Activated CD8-positive, alpha-beta memory T cell treated with anti-CD3 and anti-CD28 coated beads for 1 hour (primary cell): ENCODE data around the gene SPATA13.

Source experiments
- DNase-seq, 2 donors: peaks; one replicate each; pipeline ENCODE4 v3.0.0-alpha.2; 2020; ENCODE audit warnings: low read depth in 1 of 2; ENCODE audit errors: extremely low read depth in 1 of 2

Gene SPATA13

DNA sequence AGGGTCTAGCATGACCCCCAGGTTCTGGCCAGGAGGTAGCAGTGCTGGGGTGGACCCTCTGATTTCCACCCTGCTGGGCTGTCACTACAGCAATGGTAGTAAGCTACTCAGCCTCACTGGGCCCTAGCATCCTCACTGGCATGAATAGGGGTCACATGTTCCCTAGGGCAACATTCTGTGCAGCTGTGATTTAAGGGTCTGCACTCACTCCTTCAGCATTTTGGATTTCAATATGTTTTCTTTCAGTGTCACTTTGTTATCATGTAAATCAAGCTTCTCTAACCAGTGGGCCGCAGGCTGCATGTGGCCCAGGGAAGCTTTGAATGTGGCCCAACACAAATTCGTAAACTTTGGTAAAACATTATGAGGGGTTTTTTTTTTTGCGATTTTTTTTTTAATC, 57.8 kb downstream of the SPATA13 start:
- no peak for DNase-seq

DNA sequence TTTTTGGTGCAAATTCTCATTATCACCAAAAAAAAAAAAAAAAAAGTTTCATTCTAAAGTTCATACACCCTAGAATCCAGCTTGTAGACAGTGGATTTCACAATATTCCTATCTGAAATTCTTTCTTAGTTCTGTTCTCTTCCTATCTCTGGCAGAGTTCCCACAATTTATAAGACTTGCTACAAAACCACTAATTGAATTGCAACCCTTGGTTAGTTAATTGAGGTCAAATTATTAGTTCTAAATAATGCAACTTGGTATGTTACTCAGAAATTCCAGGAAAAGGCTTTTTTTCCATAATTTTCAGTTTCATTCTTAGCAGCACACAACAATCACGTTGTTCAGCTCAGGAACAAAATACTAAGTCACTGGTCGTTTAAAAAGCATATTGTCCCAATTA, 58.5 kb downstream of the SPATA13 start:
- no peak for DNase-seq

DNA sequence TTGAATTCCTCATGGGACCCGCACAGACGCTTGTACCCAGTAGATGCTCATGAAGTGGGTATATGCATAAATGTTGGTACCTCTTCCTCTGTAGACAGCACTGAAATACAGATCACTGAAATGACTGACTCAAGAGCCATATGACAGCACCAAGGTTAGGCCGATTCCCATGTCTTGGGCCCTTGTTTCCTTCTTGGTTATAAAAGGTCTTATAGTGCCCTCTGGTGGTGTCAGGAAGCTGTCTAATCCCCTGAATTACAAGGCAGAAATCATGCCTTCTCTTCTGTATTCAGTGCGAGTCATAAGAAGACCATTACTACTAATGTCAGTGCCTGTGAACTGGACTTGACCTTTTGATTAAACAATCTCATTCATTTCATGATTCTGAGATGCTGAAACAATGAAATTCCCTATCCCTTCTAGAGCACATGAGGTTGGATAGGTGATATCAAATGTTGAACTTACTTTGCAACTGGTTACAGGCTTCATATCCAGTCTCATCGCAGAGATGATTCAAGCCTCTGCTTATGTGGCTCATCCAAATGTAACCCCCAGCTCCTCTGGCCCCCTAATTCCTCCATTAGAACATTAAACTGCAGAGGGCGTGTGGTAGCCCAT, 59.7 kb downstream of the SPATA13 start:
- peak; percentile 12 to 20 for DNase-seq

DNA sequence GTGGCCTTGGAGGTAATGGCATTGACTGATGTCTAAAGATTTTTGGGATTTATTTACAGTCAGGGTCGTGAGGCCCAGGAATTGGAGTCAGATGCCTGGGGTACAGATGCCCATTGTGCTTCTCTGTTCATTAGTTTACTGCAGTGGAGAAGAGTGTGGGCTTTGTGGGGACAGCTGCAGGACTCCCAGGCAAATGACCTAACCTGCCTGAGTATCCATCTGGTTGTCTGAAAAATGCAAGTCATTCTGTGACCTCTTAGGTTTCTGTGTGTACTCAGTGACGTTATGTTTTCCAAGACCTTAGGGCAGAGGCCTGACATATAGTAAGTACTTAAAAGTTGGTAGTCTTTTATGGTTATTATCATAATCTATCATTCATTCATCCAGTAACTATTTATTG, 60.5 kb downstream of the SPATA13 start:
- no peak for DNase-seq

DNA sequence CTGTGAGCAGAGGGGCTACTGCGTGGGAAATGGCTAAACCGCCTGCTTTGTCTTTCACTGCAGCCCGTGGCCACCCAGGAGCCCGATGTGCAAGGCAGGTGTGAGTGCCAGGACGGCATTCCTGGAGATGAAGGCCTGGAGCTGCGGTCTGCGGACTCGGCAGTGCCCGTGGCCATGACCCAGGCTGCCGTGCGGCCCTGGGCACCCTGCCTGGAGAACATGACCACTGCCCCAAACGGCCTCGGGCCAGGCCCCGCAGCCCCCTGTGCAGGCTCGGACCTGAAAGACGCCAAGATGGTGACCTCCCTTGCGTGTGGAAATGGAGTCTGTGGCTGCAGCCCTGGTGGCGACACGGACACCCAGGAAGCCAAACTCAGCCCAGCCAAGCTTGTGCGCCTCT, 62.2 kb downstream of the SPATA13 start:
- no peak for DNase-seq

DNA sequence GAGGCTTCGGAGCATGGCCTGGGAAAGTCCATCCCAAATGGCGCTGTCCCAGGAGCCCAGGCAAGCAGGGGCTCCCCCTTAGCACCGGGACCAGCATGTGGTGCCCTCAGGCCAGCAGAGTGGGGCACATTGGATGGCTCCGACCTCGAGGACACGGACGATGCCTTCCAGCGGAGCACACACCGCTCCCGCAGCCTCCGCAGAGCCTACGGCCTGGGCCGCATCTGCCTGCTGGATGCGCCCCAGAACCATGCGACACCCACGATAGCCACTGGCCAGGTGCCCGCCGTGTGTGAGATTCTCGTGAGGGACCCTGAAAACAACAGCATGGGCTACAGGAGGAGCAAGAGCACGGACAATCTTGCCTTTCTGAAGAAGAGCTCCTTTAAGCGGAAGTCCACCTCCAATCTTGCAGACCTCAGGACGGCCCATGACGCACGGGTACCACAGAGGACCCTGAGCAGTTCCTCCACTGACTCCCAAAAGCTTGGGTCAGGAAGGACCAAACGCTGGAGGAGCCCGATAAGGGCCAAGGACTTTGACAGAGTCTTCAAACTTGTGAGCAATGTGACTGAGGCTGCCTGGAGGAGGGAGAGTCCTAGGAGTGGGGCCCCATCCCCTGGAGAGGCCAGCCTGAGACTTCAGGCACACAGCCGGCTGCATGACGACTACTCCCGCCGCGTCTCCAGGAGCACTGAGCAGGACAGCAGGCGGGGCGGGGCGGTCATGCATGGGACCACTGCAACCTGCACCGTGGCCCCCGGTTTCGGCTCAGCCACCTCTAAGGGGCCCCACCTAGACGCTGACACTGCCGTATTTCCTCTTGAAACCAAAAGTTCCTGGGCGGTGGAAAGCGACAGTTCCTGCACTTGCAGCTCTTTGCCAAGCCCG, 63.1 kb downstream of the SPATA13 start:
- no peak for DNase-seq

DNA sequence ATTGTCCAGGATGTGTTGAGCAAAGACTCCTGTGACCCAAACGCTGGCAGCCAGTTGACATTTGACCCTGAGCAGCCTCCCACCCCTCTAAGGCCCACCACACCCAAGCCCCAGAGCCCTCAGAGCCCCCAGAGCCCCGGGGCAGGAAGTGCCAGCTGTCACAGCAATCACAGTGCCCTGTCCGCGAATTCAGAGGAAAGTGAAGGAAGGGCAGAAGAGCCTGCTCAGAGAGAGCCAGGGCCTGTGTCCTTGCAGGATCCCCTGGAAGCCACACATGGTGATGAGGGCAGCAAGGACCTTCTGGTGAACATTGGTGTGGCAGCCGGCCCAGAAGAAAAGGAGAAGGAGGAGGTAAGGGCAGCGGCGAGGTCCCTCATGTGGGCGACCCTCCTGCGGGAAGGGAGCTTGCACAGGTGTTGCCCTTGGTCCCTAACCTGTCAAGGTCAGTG, 63.7 kb downstream of the SPATA13 start:
- no peak for DNase-seq

DNA sequence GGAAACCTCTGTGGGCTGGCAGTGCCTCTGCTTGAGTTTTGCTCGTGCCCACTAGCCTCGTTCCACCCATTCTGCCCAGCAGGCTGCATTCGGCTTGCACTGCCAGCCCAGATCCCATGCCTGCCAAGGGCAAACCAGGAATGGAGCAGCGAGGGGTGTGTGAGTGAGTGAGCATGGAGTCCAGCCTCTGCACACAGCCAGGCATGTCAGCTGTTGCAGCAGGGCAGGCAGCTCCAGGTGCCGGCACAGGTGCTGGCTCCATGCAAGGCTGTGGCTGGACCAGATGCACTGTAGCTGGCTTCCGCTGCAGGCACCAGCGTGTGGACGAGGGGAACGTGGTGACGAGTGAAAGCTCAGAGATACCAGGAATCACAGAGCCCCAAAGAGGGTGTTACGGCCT, 64.5 kb downstream of the SPATA13 start:
- DNase-seq, result no peak

DNA sequence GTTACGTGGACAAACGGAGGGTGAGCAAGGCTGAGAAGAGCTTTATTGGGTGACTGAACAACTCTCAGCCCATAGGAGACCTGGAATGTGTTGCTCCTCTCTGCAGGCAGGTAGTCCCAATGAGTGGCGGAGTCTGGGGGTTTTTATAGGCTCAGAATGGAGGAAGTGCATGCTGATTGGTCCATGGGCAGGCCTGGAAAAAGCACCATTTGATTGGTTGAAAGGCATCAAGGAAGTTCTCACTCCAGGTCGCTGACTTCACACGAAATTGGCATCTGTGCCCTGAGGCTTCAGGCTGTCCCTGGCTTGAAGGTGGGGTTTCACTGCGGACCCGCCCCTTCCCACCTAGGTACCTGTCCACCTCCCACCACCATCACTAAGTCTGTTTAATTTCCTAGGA, 65.4 kb downstream of the SPATA13 start:
- DNase-seq, result no peak

DNA sequence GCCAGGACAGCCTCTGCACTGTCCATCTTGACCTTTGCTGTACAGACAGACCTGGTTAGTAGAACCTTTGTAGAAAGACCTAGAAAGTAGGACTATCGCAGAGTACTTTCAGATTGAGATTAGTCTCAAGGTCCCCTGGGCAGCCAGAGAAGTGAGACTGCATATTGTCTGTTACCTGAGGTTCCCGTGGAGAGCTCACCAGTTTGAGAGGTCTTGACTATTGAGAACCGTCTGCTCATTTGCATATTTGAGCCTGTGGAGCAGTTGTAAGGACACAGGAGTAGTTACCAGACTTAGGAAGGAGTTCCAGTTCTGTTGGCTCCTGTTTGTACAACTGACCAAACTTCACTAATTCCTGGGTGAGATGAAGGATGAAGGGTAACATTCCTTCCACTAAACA, 66.2 kb downstream of the SPATA13 start:
- DNase-seq, result no peak

DNA sequence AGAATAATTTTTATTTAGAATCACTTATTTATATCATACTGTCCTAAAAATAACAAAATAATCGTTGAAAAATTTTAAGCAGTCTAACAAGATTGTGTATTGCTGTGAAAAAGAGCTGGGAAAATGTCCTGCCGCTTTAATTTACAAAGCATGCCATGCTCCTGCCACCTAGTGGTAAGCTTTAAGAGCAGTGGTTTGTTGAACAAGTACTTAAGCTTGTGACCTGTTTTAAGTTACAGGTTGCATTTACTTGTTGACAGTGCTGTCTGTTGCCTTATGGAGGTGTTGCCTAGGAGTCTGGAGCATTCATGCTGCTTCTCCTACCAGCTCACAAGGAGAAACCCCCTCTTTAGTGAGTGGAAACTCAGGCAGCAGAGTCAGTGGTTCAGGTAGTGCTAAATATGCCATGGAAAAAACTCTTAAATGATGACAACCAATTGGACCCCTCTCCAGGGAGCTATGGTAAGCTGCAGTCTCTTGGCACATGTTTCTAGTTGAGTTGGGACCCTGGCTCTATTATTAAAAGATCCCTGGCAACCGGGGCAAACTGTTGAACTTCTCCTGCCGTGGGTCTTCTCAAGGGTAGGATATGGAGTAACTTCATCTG, 68.4 kb downstream of the SPATA13 start:
- no peak for DNase-seq

DNA sequence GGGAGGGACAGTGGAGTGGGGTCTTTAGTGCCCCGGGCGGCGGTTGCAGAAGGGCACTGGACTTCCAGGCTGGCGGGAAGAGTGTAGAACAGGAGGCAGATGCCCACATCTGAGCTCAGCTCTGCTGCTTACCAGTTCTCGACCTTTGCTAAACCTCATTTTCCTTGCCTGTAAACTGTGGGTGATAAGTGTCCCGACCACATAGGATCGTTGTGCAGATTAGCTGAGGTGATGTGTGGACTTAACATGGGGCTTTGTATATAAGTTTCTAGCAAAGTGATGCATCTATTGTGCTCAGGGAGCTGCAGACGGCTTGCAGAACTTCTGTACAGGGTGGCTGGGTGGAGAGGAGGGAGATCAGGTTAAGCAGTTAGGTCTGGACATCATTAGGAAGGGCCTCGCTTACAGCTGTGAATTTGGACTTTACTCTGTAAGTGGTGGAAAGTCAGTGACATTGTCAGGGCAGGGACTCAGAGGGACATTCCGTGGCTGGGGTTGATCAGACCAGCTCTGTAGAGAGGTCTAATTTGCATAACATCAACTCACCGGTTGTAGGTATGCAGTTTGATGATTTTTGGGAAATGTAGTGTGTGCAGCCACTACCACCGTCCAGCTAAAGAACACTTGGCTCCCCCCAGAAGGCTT, 70.0 kb downstream of the SPATA13 start:
- no peak for DNase-seq

DNA sequence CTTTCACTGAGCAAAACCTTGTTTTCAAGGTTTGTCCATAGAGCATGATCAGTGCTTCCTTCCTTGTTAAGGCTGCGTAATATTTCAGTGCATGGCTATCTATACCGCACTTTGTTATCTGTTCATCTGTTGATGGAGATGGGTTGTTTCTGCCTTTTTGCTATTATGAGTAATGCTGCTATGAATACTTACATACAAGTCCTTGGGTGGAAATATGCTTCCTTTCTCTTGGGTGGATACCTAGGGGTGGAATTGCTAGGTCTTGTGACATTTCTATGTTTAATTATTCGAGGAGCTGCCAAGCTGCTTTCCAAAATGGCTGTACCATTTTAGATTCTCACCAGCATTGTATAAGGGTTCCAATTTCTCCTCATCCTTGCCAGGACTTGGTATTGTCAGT, 70.9 kb downstream of the SPATA13 start:
- no peak for DNase-seq

DNA sequence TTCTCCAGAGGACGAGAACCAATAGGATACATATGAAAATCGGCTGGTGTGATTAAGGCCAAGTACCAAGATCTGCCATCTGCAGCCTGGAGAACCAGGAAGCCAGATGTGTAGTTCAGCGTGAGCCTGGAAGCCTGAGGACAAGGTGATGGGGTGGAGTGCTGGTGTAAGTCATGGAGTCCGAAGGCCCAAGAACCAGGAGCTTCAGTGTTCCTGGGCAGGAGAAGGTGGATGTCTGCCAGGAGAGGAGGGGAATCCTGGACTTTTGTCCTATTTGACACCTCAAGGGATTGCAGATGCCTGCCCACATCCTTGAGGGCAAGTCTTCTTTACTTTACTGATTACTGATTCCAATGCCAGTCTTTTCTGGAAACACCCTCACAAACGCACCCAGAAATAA, 71.5 kb downstream of the SPATA13 start:
- DNase-seq, result no peak

DNA sequence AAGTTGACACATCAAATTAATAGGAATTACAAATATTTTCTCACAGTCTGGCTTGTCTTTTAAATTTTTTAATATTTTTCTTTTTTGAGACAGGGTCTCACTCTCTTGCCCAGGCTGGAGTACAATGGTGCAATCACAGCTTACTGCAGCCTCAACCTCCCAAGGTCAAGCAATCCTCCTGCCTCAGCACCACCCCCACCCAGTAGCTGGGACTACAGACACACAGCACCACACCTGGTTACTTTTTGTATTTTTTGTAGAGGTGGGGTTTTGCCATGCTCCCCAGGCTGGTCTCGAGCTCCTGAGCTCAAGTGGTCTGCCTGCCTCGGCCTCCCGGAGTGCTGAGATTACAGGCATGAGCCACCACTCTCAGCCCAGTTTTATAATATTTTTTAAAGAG, 72.0 kb downstream of the SPATA13 start:
- no peak for DNase-seq

DNA sequence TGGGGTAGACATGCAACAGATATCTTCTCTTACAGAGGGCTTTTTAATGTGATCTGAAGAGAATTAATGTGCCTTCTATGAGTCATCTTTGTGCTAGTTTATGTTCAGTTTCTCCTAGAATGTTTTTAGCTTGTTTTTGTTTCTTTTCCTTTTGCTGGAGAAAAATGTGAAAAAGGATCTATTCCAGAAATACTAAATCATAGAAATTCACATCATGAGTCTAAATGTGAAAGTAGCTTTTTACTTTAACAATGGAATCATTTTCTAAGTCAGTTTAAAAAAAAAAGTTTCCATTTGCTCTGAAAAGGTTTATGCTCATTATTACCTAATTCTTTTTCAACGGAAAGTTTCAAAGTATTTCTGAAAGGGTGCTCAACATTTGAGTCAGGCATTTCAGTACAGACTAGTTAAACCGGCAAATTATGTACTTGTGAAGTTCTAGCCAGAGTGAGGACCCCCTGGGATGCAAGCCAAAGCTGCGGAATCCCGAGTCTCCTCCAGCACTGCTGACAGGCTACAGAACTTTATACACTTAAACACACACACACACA, 72.9 kb downstream of the SPATA13 start:
- no peak for DNase-seq

DNA sequence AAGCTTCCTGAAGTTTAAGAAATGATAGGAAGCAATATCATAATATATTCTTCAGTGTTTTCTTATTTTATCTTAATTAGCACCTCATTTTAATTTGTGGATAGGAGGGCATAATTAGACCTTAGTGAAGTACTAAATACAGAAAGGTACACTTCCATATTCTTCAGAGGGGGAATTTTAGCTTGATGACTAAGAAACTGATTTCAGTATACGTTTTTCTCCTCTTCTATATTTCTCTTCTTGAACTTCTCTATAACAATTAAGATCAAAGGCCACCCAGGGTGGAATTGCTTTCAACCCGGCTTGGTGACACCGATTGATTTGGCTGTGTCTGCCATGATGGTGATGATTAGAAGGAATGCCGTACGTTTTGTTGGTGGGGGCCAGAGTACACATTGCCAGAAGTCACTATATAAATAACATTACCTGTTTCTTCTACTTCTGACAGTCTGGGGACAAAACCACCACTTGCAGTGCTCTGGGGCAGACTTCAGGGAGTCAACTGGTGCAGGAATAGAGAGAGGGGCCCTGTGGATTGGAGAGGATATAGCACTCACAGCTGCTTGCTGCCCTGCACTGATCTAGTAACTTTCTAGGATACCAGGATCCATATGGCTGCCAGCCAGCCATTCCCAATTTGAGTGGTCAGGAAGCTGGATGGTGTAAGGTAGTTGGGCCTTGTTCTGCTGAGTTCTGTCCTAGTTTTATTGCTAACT, 73.8 kb downstream of the SPATA13 start:
- no peak for DNase-seq

DNA sequence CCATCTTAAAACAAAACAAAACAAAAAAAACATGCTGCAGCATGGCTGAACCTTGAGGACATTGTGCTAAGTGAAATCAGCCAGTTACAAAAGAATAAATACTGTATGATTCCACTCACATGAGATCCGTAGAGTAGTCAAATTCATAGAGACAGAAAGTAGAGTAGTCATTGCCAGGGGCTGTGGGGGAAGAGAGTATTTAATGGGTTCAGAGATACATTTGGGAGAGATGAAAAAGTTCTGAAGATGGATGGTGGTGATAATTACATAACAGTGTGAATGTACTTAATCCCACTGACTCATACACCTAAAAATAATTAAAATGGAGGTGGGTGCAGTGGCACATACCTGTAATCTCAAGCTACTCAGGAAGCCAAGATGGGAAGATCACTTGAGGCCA, 76.8 kb downstream of the SPATA13 start:
- no peak for DNase-seq

DNA sequence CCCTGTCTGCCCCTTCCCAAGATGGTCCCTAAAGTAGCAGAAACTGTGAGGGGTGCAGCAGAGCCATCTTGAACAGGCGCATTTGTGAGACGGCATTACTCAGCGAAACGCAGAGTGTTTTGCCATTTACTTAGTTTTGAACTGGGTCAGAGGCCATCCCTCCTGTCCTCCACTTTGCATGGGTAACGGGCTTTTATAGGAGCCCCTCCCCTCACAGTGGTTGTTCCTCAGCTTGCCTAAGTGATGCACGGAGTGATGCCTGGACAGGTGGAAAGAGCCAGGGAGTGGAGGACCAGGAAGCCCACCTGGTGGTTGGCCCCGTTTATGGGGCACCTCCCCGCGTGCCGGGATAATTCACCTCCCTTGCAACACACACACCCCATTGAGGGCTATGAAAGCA, 80.8 kb downstream of the SPATA13 start:
- no peak for DNase-seq

DNA sequence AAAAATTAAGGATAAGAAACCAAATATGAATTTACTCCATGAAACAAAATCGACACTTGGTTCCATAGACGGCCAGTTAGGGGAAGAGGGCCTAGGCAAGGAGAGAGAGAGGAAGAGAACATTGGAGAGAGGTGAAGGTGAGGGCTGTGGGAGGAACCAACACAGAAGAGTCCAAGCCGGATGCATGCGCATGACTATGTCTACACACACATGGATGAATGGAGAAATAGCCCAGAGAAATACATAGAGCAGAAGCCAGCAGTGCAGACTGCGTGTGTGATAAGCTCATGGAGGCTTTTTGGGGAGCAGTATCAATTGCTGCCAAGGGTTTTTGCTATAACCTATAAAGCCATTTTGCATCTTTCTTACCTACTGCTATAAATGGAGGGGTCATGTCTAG, 81.6 kb downstream of the SPATA13 start:
- no peak for DNase-seq

DNA sequence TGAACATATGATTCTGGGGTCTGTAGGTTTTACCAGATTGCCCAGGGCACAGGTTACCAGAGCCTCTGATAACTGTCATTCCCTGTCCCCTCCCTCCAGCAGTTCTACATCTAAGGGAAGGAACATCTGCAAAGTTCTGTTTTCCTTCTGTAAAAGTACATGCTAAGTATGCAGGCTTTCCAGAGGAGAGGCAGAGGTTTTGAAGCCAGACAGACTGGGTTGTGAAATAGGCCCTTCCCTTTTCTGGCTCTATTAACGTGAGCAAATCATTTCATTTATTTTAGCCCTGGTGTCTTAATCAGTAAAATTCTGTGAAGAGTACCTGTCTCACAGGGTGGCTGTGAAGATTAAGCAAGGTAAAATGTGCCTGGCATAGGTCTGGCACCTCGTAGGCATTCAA, 82.8 kb downstream of the SPATA13 start:
- no peak for DNase-seq
